Rectal smooth muscle tissue (tissue), 1 donor: Measurements from ENCODE around the gene IFT80.
"Not testable (repeated sequence)": the region's sequence is repeated elsewhere in the genome, so short reads cannot be mapped to it uniquely, and the experiment has no call there.

Source experiments
- H3K27ac ChIP-seq: one replicate; pipeline ENCODE4 v1.7.0; 2013; ENCODE audit warnings: low read depth, low read length, inconsistent platforms
- H3K27me3 ChIP-seq: one replicate; pipeline ENCODE4 v1.7.0; 2013; ENCODE audit warnings: low read length; ENCODE audit not compliant: control insufficient read depth, insufficient read depth
- H3K36me3 ChIP-seq: one replicate; pipeline ENCODE4 v1.7.0; 2013; ENCODE audit warnings: low read length; ENCODE audit not compliant: control insufficient read depth, insufficient read depth
- H3K4me1 ChIP-seq: one replicate; pipeline ENCODE4 v1.7.0; 2013; ENCODE audit warnings: low read length; ENCODE audit not compliant: control insufficient read depth, insufficient read depth
- H3K4me3 ChIP-seq: one replicate; pipeline ENCODE4 v1.7.0; 2013; ENCODE audit warnings: low read length
- H3K9ac ChIP-seq: one replicate; pipeline ENCODE4 v1.7.0; 2013; ENCODE audit warnings: low read length

Gene IFT80

GRCh38 chr3:160372780-160373179 lies 26.2 kb downstream of the IFT80 start:
- Histone ChIP-seq H3K27me3 (no peaks in the 10 kb centered on the region), H3K27ac (no peak overlapping the region), H3K9ac (no peak overlapping the region), H3K4me3 (no peak overlapping the region), H3K36me3 (no peaks in the 10 kb centered on the region), H3K4me1 (no peaks in the 10 kb centered on the region)

DNA sequence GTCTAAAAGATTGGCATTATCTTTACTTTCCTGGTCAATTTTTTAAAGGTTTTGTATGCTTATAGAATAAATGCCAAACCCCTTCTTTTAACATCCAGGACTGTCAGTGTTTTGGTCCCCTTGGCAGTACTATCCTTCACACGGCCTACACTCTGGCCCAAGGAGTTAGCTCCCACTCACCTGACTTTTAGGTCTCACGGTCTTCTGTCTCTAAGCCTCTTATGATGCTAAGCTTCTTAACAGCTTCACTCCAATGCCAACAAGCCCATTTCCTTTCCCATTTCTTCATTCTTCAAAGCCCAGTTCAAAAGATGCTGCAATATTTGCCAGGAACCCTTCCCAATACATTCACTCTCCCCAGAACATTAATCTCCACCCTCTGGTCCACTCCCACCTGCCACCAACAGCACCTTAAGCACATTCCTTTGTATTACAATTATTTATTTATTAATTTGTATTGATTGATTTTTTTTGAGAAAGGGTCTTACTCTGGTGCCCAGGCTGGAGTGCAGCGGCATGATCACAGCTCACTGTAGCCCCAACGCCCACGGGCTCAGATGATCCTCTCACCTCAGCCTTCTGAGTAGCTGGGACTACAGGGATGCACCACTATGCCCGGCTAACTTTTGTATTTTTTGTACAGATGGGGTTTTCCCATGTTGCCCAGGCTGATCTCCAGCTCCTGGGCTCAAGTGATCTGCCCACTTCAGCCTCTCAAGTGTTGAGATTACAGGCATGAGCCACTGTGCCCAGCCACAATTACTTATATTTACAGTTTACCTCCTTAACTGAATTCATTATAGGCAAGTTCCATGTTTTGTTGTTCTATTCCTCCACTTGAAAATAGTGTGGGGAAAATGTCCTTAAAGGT lies 27.8 kb downstream of the IFT80 start:
- Histone ChIP-seq H3K4me3 (no peak overlapping the region), H3K27ac (no peak overlapping the region), H3K27me3 (no peaks in the 10 kb centered on the region), H3K4me1 (no peaks in the 10 kb centered on the region), H3K9ac (no peak overlapping the region), H3K36me3 (no peaks in the 10 kb centered on the region)

GRCh38 chr3:160369784-160370183 lies 29.2 kb downstream of the IFT80 start:
- Histone ChIP-seq H3K9ac (no peak overlapping the region), H3K27me3 (no peaks in the 10 kb centered on the region), H3K4me1 (no peaks in the 10 kb centered on the region), H3K4me3 (no peak overlapping the region), H3K36me3 (peaks cover 2% of the 10 kb centered on the region), H3K27ac (no peak overlapping the region)

- Histone ChIP-seq H3K4me1 (no peaks in the 10 kb centered on the region), H3K9ac (no peak overlapping the region), H3K4me3 (no peak overlapping the region), H3K36me3 (peaks cover 2% of the 10 kb centered on the region), H3K27me3 (no peaks in the 10 kb centered on the region), H3K27ac (no peak overlapping the region)
Observed at GRCh38 chr3:160368804-160369203, 30.2 kb downstream of the IFT80 start.

GRCh38 chr3:160365869-160366522 lies 33.0 kb downstream of the IFT80 start:
- H3K9ac ChIP-seq = no peak overlapping the region
- H3K36me3 ChIP-seq = peaks cover 2% of the 10 kb centered on the region
- H3K4me1 ChIP-seq = no peaks in the 10 kb centered on the region
- H3K27me3 ChIP-seq = no peaks in the 10 kb centered on the region
- H3K27ac ChIP-seq = no peak overlapping the region
- no peak overlapping the region for H3K4me3 ChIP-seq

DNA sequence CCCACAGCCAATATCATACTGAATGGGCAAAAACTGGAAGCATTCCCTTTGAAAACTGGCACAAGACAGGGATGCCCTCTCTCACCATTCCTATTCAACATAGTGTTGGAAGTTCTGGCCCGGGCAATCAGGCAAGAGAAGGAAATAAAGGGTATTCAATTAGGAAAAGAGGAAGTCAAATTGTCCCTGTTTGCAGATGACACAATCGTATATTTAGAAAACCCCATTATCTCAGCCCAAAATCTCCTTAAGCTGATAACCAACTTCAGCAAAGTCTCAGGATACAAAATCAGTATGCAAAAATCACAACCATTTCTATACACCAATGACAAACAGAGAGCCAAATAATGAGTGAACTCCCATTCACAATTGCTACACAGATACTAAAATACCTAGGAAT lies 36.1 kb downstream of the IFT80 start:
- H3K27me3 ChIP-seq, H3K9ac ChIP-seq, H3K4me1 ChIP-seq, H3K36me3 ChIP-seq, H3K27ac ChIP-seq, H3K4me3 ChIP-seq: not testable (repeated sequence)

DNA sequence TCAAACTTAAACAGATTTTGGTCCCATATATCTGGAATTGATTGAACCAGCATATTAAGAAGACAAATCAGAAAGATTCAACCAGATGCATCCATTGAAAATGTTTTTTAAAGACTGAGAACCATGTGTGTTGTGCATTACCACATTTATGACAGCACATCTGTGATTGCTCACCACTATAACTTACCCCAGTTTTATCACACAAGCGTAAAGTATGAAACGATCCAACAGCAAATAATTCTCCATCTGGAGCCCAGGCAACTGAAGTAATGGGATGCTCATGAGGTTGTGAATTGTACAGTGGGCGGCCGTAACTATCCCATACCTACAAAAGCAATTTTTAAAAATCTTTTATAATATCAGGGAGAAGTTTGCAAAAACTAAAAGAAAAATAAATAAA lies 43.2 kb downstream of the IFT80 start:
- H3K27ac ChIP-seq = no peak overlapping the region
- H3K36me3 ChIP-seq = no peaks in the 10 kb centered on the region
- no peak overlapping the region for H3K4me3 ChIP-seq
- H3K27me3 ChIP-seq = no peaks in the 10 kb centered on the region
- H3K4me1 ChIP-seq = no peaks in the 10 kb centered on the region
- no peak overlapping the region for H3K9ac ChIP-seq

GRCh38 chr3:160346511-160346910 lies 52.5 kb downstream of the IFT80 start:
- Histone ChIP-seq H3K9ac (no peak overlapping the region), H3K36me3 (no peaks in the 10 kb centered on the region), H3K27me3 (no peaks in the 10 kb centered on the region), H3K4me3 (no peak overlapping the region), H3K4me1 (no peaks in the 10 kb centered on the region), H3K27ac (no peak overlapping the region)

GRCh38 chr3:160343132-160343531 lies 55.9 kb downstream of the IFT80 start:
- no peaks in the 10 kb centered on the region for H3K4me1 ChIP-seq
- no peak overlapping the region for H3K4me3 ChIP-seq
- no peak overlapping the region for H3K27ac ChIP-seq
- no peaks in the 10 kb centered on the region for H3K36me3 ChIP-seq
- no peaks in the 10 kb centered on the region for H3K27me3 ChIP-seq
- H3K9ac ChIP-seq = no peak overlapping the region

DNA sequence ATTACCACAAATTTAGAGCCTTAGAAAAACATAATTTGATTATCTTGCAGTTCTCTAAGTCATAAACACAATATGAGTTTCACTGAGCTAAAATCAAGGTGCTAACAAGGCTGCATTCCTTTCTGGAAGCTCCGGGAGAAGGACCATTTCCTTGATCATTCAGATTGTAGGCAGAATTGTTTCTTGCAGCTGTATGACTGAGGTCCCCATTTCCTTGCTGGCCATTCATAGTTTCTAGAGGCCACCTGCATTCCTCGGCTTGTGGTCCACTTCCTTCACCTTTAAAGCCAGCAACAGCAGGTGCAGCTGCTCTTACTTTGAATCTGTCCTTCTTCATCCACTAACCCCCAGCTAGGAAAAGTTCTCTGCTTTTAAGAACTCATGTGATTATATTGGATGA lies 58.7 kb downstream of the IFT80 start:
- H3K9ac ChIP-seq = no peak overlapping the region
- no peaks in the 10 kb centered on the region for H3K27me3 ChIP-seq
- no peaks in the 10 kb centered on the region for H3K4me1 ChIP-seq
- H3K4me3 ChIP-seq = no peak overlapping the region
- no peaks in the 10 kb centered on the region for H3K36me3 ChIP-seq
- H3K27ac ChIP-seq = no peak overlapping the region

- Histone ChIP-seq H3K9ac (no peak overlapping the region), H3K4me1 (no peaks in the 10 kb centered on the region), H3K27me3 (no peaks in the 10 kb centered on the region), H3K4me3 (no peak overlapping the region), H3K36me3 (no peaks in the 10 kb centered on the region), H3K27ac (no peak overlapping the region)
Observed at GRCh38 chr3:160331127-160331937, 67.7 kb downstream of the IFT80 start.

DNA sequence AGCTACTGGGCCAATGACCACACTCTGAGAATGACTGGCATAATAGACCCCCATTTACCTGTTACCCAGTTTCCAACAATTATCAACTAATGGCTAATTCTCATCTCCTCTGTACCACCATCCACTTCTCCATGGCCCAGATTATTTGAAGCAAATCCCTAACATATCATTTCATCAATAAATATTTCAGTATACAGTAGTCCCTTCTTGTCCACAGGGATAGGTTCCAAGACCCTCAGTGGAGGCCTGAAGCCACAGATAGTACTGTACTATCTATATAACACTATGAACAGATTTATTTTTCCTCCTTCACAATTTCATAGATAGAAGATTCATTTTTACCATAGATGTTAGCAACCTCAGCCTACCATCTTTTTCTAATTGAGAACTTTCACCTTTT lies 68.3 kb downstream of the IFT80 start:
- Histone ChIP-seq H3K4me3 (no peak overlapping the region), H3K27me3 (no peaks in the 10 kb centered on the region), H3K27ac (no peak overlapping the region), H3K4me1 (no peaks in the 10 kb centered on the region), H3K9ac (no peak overlapping the region), H3K36me3 (no peaks in the 10 kb centered on the region)
